Spleen (tissue), 11 donors: ENCODE data around the gene KLC1. TPM values are rescaled to one million over a fixed set of nuclear protein-coding genes. Genes with fewer than 3 reads are reported as not detected.

Source experiments
- DNase-seq: peaks from one replicate; pipeline ENCODE4 v3.0.0-alpha.2; 2020
- H3K27ac ChIP-seq, 8 donors: fragments of 200-600 bp; sonication (generic) in 7 of 8; 1 replicate in 4 of 8; 2 replicates in 4 of 8; pipeline versions ENCODE4 v1.5.0 to v1.8.0; 2016 to 2021; ENCODE audit warnings: inconsistent platforms in 4 of 8, mild to moderate bottlenecking in 4 of 8, moderate library complexity in 1 of 8
- H3K27me3 ChIP-seq, 7 donors: fragments of 200-600 bp; sonication (generic) in 6 of 7; replicated peaks in 1 of 7; 1 replicate in 4 of 7; 2 replicates in 3 of 7; pipeline versions ENCODE4 v1.5.0 to v1.8.0; 2016 to 2021; ENCODE audit warnings: inconsistent platforms in 3 of 7, mild to moderate bottlenecking in 1 of 7
- H3K36me3 ChIP-seq, 6 donors: fragments of 200-600 bp; sonication (generic) in 5 of 6; 1 replicate in 4 of 6; 2 replicates in 2 of 6; pipeline versions ENCODE4 v1.5.0 to v1.8.0; 2016 to 2021; ENCODE audit warnings: inconsistent platforms in 2 of 6
- H3K4me1 ChIP-seq, 6 donors: fragments of 200-600 bp; sonication (generic) in 5 of 6; 1 replicate in 3 of 6; 2 replicates in 3 of 6; pipeline versions ENCODE4 v1.5.0 to v1.8.0; 2016 to 2021; ENCODE audit warnings: inconsistent platforms in 3 of 6
- H3K4me3 ChIP-seq, 8 donors: fragments of 200-600 bp; sonication (generic) in 7 of 8; 1 replicate in 4 of 8; 2 replicates in 4 of 8; pipeline versions ENCODE4 v1.5.0 to v1.8.0; 2016 to 2021; ENCODE audit warnings: inconsistent platforms in 4 of 8, mild to moderate bottlenecking in 4 of 8, moderate library complexity in 2 of 8
- H3K9me3 ChIP-seq, 8 donors: fragments of 200-600 bp; sonication (generic) in 7 of 8; 1 replicate in 4 of 8; 2 replicates in 4 of 8; pipeline versions ENCODE4 v1.5.0 to v1.8.0; 2016 to 2021; ENCODE audit warnings: inconsistent platforms in 4 of 8
- POLR2A ChIP-seq, 3 donors: fragments of 450-650 bp; IDR thresholded peaks; one replicate each; pipeline ENCODE4 v1.5.1; 2017; ENCODE audit warnings: antibody characterized with exemption in 3 of 3, mild to moderate bottlenecking in 1 of 3
- POLR2AphosphoS5 ChIP-seq, 3 donors: sonication (generic); formaldehyde crosslinking; IDR thresholded peaks; one replicate each; pipeline ENCODE4 v1.5.1; 2017; ENCODE audit warnings: antibody characterized with exemption in 3 of 3
- WGBS, 5 donors: extraction: QIAGEN DNeasy Blood & Tissue Kit in 3 of 5; methylation state at CpG; one replicate each; pipeline versions ENCODE4 v1.1.5 to v1.1.7; 2013 to 2018; 5-methylcytosine and 5-hydroxymethylcytosine counted together
- intact Hi-C: fragments of 100-400 bp; cut with DNase I; formaldehyde crosslinking; loops from one replicate; pipeline ENCODE4 v1.15.0; 2023; ENCODE audit warnings: low total_unique reads
- polyA plus RNA-seq, 3 donors: library from polyadenylated mRNA; stranded (reverse); fragments of 200-250 nt; gene quantifications; one replicate each; pipeline ENCODE4 v1.2.1, GENCODE V29; 2013
- total RNA-seq, 7 donors: library from RNA; depleted of rRNA in 3 of 7; stranded (reverse); fragments of >200 nt in 3 of 7; fragmentation: NEBNext Ultra II Directional in 4 of 7; extraction: Animal tissue kit (Norgen Biotek cat#: 25700) in 4 of 7; gene quantifications; one replicate each; pipeline versions ENCODE4 v1.1.0 to v1.2.1, GENCODE V29; 2016 to 2021
- TF ChIP-seq, protein P1 (sequence below), 11 experiments: fragments of 200-600 bp in 7 of 11; fragments of 450-650 bp in 4 of 11; sonication (generic) in 4 of 11; IDR thresholded peaks in 8 of 11; conservative IDR thresholded peaks in 3 of 11; 1 replicate in 7 of 11; 2 replicates in 4 of 11; pipeline versions ENCODE4 v1.4.0 to v1.8.0; 2016 to 2021; ENCODE audit warnings: antibody characterized with exemption in 11 of 11, inconsistent platforms in 4 of 11, mild to moderate bottlenecking in 1 of 11
- donor health status: healthy with polysubstance abuse.
- donor health status: DM: no; HTN: no; CAD: no; lungs with moderate emphysema.
- donor health status: DM: no; HTN: no; CAD: no.
- donor health status: Bipolar disorder and iron deficiency.
- donor health status: healthy.
- donor health status: DM: no; HTN: no; CAD: no.
- donor health status: DM: yes; HTN: yes; CAD: no.

KLC1 gene
- total and polyA plus RNA-seq, 10 donors: 54.1 to 333 (median 226) TPM

GRCh38 chr14:103719751-103720150, 90.7 kb downstream of the KLC1 start:
- no peaks in the 10 kb centered on the region for H3K27me3 ChIP-seq
- no peak overlapping the region for H3K27ac ChIP-seq
- intact Hi-C loops: no loop called here
- no peak for DNase-seq
- no peak overlapping the region for H3K4me3 ChIP-seq
- H3K36me3 ChIP-seq: peaks cover 0 to 13% (median 0%) of the 10 kb centered on the region in 6 donors
- 67 to 88% (median 86%) methylated on average over 8 of the region's 8 CpGs for WGBS, 5 donors
- no peaks in the 10 kb centered on the region for H3K9me3 ChIP-seq
- peaks cover 16 to 70% (median 50%) of the 10 kb centered on the region in 6 donors for H3K4me1 ChIP-seq
- TF ChIP-seq POLR2A (IDR thresholded peaks at IDR 0.05) (no peak), POLR2AphosphoS5 (IDR thresholded peaks at IDR 0.05) (no peak)
- TF ChIP-seq, protein P1, sequence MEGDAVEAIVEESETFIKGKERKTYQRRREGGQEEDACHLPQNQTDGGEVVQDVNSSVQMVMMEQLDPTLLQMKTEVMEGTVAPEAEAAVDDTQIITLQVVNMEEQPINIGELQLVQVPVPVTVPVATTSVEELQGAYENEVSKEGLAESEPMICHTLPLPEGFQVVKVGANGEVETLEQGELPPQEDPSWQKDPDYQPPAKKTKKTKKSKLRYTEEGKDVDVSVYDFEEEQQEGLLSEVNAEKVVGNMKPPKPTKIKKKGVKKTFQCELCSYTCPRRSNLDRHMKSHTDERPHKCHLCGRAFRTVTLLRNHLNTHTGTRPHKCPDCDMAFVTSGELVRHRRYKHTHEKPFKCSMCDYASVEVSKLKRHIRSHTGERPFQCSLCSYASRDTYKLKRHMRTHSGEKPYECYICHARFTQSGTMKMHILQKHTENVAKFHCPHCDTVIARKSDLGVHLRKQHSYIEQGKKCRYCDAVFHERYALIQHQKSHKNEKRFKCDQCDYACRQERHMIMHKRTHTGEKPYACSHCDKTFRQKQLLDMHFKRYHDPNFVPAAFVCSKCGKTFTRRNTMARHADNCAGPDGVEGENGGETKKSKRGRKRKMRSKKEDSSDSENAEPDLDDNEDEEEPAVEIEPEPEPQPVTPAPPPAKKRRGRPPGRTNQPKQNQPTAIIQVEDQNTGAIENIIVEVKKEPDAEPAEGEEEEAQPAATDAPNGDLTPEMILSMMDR (IDR thresholded peaks at IDR 0.05 in 8 of 11, conservative IDR thresholded peaks at IDR 0.05 in 3 of 11): no peak

GRCh38 chr14:103721334-103722120, 92.5 kb downstream of the KLC1 start:
- TF ChIP-seq POLR2A (IDR thresholded peaks at IDR 0.05): no peak
- TF ChIP-seq, protein P1 (IDR thresholded peaks at IDR 0.05 in 8 of 11, conservative IDR thresholded peaks at IDR 0.05 in 3 of 11): no peak
- TF ChIP-seq POLR2AphosphoS5 (IDR thresholded peaks at IDR 0.05): no peak
- H3K4me3 ChIP-seq: no peak overlapping the region
- peaks cover 0 to 30% (median 0%) of the 10 kb centered on the region in 6 donors for H3K36me3 ChIP-seq
- H3K4me1 ChIP-seq: peaks cover 15 to 74% (median 48%) of the 10 kb centered on the region in 6 donors
- DNase-seq: no peak
- intact Hi-C loops: no loop called here
- no peak overlapping the region for H3K27ac ChIP-seq
- H3K9me3 ChIP-seq: no peaks in the 10 kb centered on the region
- 87 to 94% (median 91%) methylated on average over 20 to 26 of the region's 26 CpGs for WGBS, 5 donors
- no peaks in the 10 kb centered on the region for H3K27me3 ChIP-seq

GRCh38 chr14:103723748-103724081, 94.7 kb downstream of the KLC1 start:
- peaks cover 1 to 52% (median 32%) of the 10 kb centered on the region in 6 donors for H3K4me1 ChIP-seq
- H3K9me3 ChIP-seq: no peaks in the 10 kb centered on the region
- peaks cover 0 to 51% (median 8%) of the 10 kb centered on the region in 6 donors for H3K36me3 ChIP-seq
- intact Hi-C loops: no loop called here
- peak overlapping the region; percentile 6 to 70 (median 62) for H3K27ac ChIP-seq
- H3K4me3 ChIP-seq: no peak overlapping the region
- no peaks in the 10 kb centered on the region for H3K27me3 ChIP-seq
- no peak for TF ChIP-seq POLR2A (IDR thresholded peaks at IDR 0.05)
- TF ChIP-seq, protein P1 (IDR thresholded peaks at IDR 0.05 in 8 of 11, conservative IDR thresholded peaks at IDR 0.05 in 3 of 11): no peak
- TF ChIP-seq POLR2AphosphoS5 (IDR thresholded peaks at IDR 0.05): no peak
- 79 to 96% (median 81%) methylated on average over 6 to 7 of the region's 7 CpGs for WGBS, 5 donors
- DNase-seq: no peak

DNA sequence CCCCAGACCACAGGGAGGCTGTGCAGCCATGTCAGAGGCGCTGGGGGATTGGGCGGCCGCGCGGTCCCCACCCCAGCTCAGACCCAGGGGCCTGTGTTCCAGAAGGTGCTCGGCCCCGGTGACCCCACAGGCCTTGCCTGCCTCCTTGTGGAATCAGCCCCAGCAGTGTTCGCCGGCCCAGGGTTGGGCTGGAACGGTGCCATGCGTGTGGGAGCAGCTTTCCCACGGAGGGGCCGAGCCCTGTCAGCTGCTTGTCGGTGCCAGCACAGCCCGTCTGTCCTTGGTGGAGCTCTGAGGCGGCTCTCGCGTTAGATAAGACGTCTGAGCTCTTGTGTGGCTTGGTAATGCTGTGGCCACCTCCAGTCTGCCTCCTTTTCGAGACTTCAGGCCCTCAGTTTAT, 95.1 kb downstream of the KLC1 start:
- no peaks in the 10 kb centered on the region for H3K9me3 ChIP-seq
- H3K4me1 ChIP-seq: peaks cover 0 to 48% (median 30%) of the 10 kb centered on the region in 6 donors
- 37 to 69% (median 64%) methylated on average over 15 to 20 of the region's 20 CpGs for WGBS, 5 donors
- intact Hi-C loops: no loop called here
- H3K27me3 ChIP-seq: no peaks in the 10 kb centered on the region
- H3K36me3 ChIP-seq: peaks cover 0 to 55% (median 11%) of the 10 kb centered on the region in 6 donors
- no peak overlapping the region for H3K4me3 ChIP-seq
- no peak for DNase-seq
- peak overlapping the region; percentile 6 to 70 (median 62) for H3K27ac ChIP-seq
- TF ChIP-seq POLR2AphosphoS5 (IDR thresholded peaks at IDR 0.05): peak; percentile 46 to 77 (median 65)
- no peak for TF ChIP-seq POLR2A (IDR thresholded peaks at IDR 0.05)
- TF ChIP-seq, protein P1 (IDR thresholded peaks at IDR 0.05 in 8 of 11, conservative IDR thresholded peaks at IDR 0.05 in 3 of 11): peak in 1 of 11 experiments; percentile 8
